Stimulated activated CD8-positive, alpha-beta memory T cell treated with anti-CD3 and anti-CD28 coated beads, Interleukin-4, amount 100 ng/mL, for 48 hours (primary cell): ENCODE results near the gene PTCD3.

Experiments
- DNase-seq: peaks from one replicate; pipeline ENCODE4 v3.0.0-alpha.2; 2020

The PTCD3 gene

GRCh38 chr2:86105969-86106945 is at the start of gene PTCD3:
TSS of gene PTCD3 (plus strand) at chr2:86106235. CDS start at chr2:86106248, 13 bp downstream.
- peak; percentile 95 for DNase-seq

- no peak for DNase-seq
Observed at GRCh38 chr2:86056590-86057331, 49.3 kb upstream of the PTCD3 start.

GRCh38 chr2:86062043-86062442 is 44.0 kb upstream of the PTCD3 start:
- no peak for DNase-seq

GRCh38 chr2:86064006-86064405 is 42.0 kb upstream of the PTCD3 start:
- no peak for DNase-seq

GRCh38 chr2:86065512-86065911 is 40.5 kb upstream of the PTCD3 start:
- no peak for DNase-seq

GRCh38 chr2:86066007-86066578 is 39.9 kb upstream of the PTCD3 start:
- no peak for DNase-seq

- no peak for DNase-seq
Observed at GRCh38 chr2:86066915-86067314, 39.1 kb upstream of the PTCD3 start.

- peak; percentile 54 for DNase-seq
Observed at GRCh38 chr2:86068136-86068588, 37.9 kb upstream of the PTCD3 start.

- DNase-seq = no peak
Observed at GRCh38 chr2:86068648-86069047, 37.4 kb upstream of the PTCD3 start.

GRCh38 chr2:86069091-86069685 is 36.8 kb upstream of the PTCD3 start:
- no peak for DNase-seq

- no peak for DNase-seq
Observed at GRCh38 chr2:86069783-86070339, 36.2 kb upstream of the PTCD3 start.

GRCh38 chr2:86070868-86071267 is 35.2 kb upstream of the PTCD3 start:
- no peak for DNase-seq

GRCh38 chr2:86072271-86072858 is 33.7 kb upstream of the PTCD3 start:
- DNase-seq = no peak

GRCh38 chr2:86073225-86073624 is 32.8 kb upstream of the PTCD3 start:
- DNase-seq = no peak

GRCh38 chr2:86074256-86074655 is 31.8 kb upstream of the PTCD3 start:
- no peak for DNase-seq

GRCh38 chr2:86074811-86075210 is 31.2 kb upstream of the PTCD3 start:
- DNase-seq = no peak

GRCh38 chr2:86075886-86076285 is 30.1 kb upstream of the PTCD3 start:
- DNase-seq = no peak

- DNase-seq = no peak
Observed at GRCh38 chr2:86078774-86079545, 27.1 kb upstream of the PTCD3 start.

- DNase-seq = peak; percentile 86
Observed at GRCh38 chr2:86079981-86080911, 25.8 kb upstream of the PTCD3 start.

GRCh38 chr2:86081724-86082123 is 24.3 kb upstream of the PTCD3 start:
- DNase-seq = no peak
